HepG2 (cell line): ENCODE results near the gene NFS1. TPM values are rescaled to one million over a fixed set of nuclear protein-coding genes. Genes with fewer than 3 reads are reported as not detected.

Source experiments
- ATAC-seq: fragments of 200-7000 bp; cut with Tn5 transposase; 3 replicates; pipeline ENCODE4 v1.9.1; 2020; ENCODE audit warnings: mild to moderate bottlenecking, moderate library complexity
- BruUV-seq: library from RNA; stranded (reverse); fragments of 400-500 nt; replicated peaks from 2 replicates; lab custom pipeline; 2021; lab: Mats Ljungman, UMichigan
- CTCF ChIA-PET: fragments of 300-600 bp; formaldehyde crosslinking; extraction: SDS; loops from one replicate; lab custom pipeline; 2021; ENCODE audit warnings: low total read pairs, inconsistent platforms, low intra/inter-chr PET ratio; lab: Yijun Ruan, JAX
- POLR2A ChIA-PET: fragments of 350-600 bp; sonication (Branson Sonifier 250); formaldehyde crosslinking; loops from one replicate; lab custom pipeline; 2020; ENCODE audit warnings: antibody characterized with exemption, inconsistent platforms; lab: Yijun Ruan, JAX
- DNase-seq: peaks from one replicate; pipeline ENCODE4 v3.0.0-alpha.2; 2015; ENCODE audit warnings: low spot score
- FAIRE-seq: peaks from 3 replicates; lab custom pipeline; 2011; peaks lifted over from hg19 to GRCh38; lab: Jason Lieb, UNC
- H2AFZ ChIP-seq: one replicate; pipeline ENCODE4 v1.6.1; 2011; ENCODE audit warnings: low read length, inconsistent platforms
- H3K27ac ChIP-seq: fragments of 300-600 bp; 3 replicates; pipeline ENCODE4 v1.8.0; 2011; ENCODE audit warnings: mixed run types, mild to moderate bottlenecking, mixed read lengths, low read length, inconsistent platforms; ENCODE audit not compliant: insufficient read depth; ENCODE audit errors: extremely low read length
- H3K27me3 ChIP-seq, 2 experiments: fragments of 200-600 bp in 1 of 2; 2 replicates in 1 of 2; 3 replicates in 1 of 2; pipeline versions ENCODE4 v1.6.0 to v1.8.0; 2011; ENCODE audit warnings: low read length in 2 of 2, mild to moderate bottlenecking in 2 of 2, moderate library complexity in 2 of 2, inconsistent platforms in 1 of 2; ENCODE audit not compliant: insufficient read depth in 2 of 2, control insufficient read depth in 1 of 2
- H3K36me3 ChIP-seq, 2 experiments: fragments of 200-600 bp in 1 of 2; replicated peaks in 1 of 2; 2 replicates in 1 of 2; 3 replicates in 1 of 2; pipeline versions ENCODE4 v1.5.1 to v1.8.0; 2011; ENCODE audit warnings: low read length in 2 of 2, inconsistent platforms in 1 of 2; ENCODE audit not compliant: insufficient read depth in 2 of 2, control insufficient read depth in 1 of 2
- H3K4me1 ChIP-seq: 2 replicates; pipeline ENCODE4 v1.5.1; 2012; ENCODE audit warnings: low read length, inconsistent platforms; ENCODE audit not compliant: insufficient read depth
- H3K4me2 ChIP-seq: 2 replicates; pipeline ENCODE4 v1.6.0; 2011; ENCODE audit warnings: low read depth, low read length, inconsistent platforms
- H3K4me3 ChIP-seq, 3 experiments: fragments of 200-600 bp in 1 of 3; sonication (generic), shearing (Covaris generic) in 1 of 3; replicated peaks in 1 of 3; 2 replicates each; pipeline ENCODE4 v1.5.1; 2011 to 2016; ENCODE audit warnings: low read length in 3 of 3, inconsistent platforms in 2 of 3, low read depth in 2 of 3, mild to moderate bottlenecking in 2 of 3, control low read depth in 1 of 3, mixed read lengths in 1 of 3; ENCODE audit not compliant: insufficient read depth in 1 of 3
- H3K79me2 ChIP-seq: one replicate; pipeline ENCODE4 v1.6.1; 2011; ENCODE audit warnings: low read length, inconsistent platforms; ENCODE audit not compliant: insufficient read depth
- H3K9ac ChIP-seq: 2 replicates; pipeline ENCODE4 v1.6.0; 2011; ENCODE audit warnings: mild to moderate bottlenecking, low read depth, low read length, inconsistent platforms; ENCODE audit not compliant: insufficient read depth
- H3K9me3 ChIP-seq: 2 replicates; pipeline ENCODE4 v1.5.1; 2012; ENCODE audit warnings: mild to moderate bottlenecking, low read length
- H4K20me1 ChIP-seq: 2 replicates; pipeline ENCODE4 v1.6.0; 2011; ENCODE audit warnings: inconsistent platforms, mild to moderate bottlenecking, low read length, moderate library complexity; ENCODE audit not compliant: insufficient read depth
- POLR2AphosphoS2 ChIP-seq: IDR thresholded peaks from 2 replicates; pipeline ENCODE4 v1.6.1; 2011; ENCODE audit warnings: low read depth, low read length, improper control_type of control experiment
- SNAPC4 ChIP-seq: sonication (generic); formaldehyde crosslinking; IDR thresholded peaks from 2 replicates; pipeline ENCODE4 v1.4.0; 2020; ENCODE audit warnings: mild to moderate bottlenecking, missing genetic modification reagents
- SRSF4 ChIP-seq: fragments of 200-400 bp; formaldehyde crosslinking; IDR thresholded peaks from one replicate; pipeline ENCODE4 v1.6.1; 2018; ENCODE audit warnings: mild to moderate bottlenecking, low read depth, low read length, moderate library complexity; ENCODE audit not compliant: poor library complexity, severe bottlenecking
- ZFP62 ChIP-seq: sonication (generic); formaldehyde crosslinking; IDR thresholded peaks from 2 replicates; pipeline ENCODE4 v1.4.0; 2020; ENCODE audit warnings: missing genetic modification reagents
- ZNF430 ChIP-seq: sonication (generic); formaldehyde crosslinking; IDR thresholded peaks from 2 replicates; pipeline ENCODE4 v1.9.0; 2021; ENCODE audit warnings: mild to moderate bottlenecking, missing genetic modification reagents
- WGBS: methylation state at CpG from one replicate; pipeline ENCODE4 v1.1.6; 2017; ENCODE audit warnings: low lambda C conversion rate; 5-methylcytosine and 5-hydroxymethylcytosine counted together
- in situ Hi-C: cut with HindIII; loops from 2 replicates; pipeline ENCODE4 v1.10.0; 2017; ENCODE audit warnings: low pct_unique_long_range_greater_than_20kb; ENCODE audit not compliant: extremely low pct_ligation_motif_present
- intact Hi-C: fragments of 100-400 bp; cut with micrococcal nuclease; formaldehyde crosslinking; loops from one replicate; pipeline ENCODE4 v1.10.0; 2022; ENCODE audit not compliant: unreplicated experiment
- polyA plus RNA-seq, 8 experiments: library from polyadenylated mRNA; depleted of rRNA in 3 of 8; stranded (reverse) in 7 of 8; unstranded in 1 of 8; fragments of >200 nt; fragmentation: Illumina TruSeq in 4 of 8; extraction: Trizol in 4 of 8; gene quantifications; 2 replicates each; pipeline versions ENCODE4 v1.2.1 to v1.2.3, GENCODE V29; 2011 to 2016; ENCODE audit warnings: low read depth in 4 of 8, missing spikeins in 1 of 8, mixed read lengths in 1 of 8; ENCODE audit not compliant: insufficient read depth in 1 of 8
- total RNA-seq, 5 experiments: library from RNA; depleted of rRNA; stranded (reverse); fragments of >200 nt; fragmentation: Illumina TruSeq; extraction: Trizol; gene quantifications; 2 replicates each; pipeline ENCODE4 v1.2.3, GENCODE V29; 2016; ENCODE audit warnings: low read depth in 1 of 5

The NFS1 gene
- total and polyA plus RNA-seq, 2 of the 13 experiments (the other 11 are each of a cell fraction or from before 2014, with no cell fraction given) = 65.9 to 88.1 TPM

- in situ Hi-C loops = no loop called here
- CTCF ChIA-PET = no interaction called here
- FAIRE-seq (no peak), DNase-seq (no peak), ATAC-seq (no peak)
- 99% methylated on average over 3 of the region's 3 CpGs for WGBS
- POLR2A ChIA-PET = interaction anchor here (0.9 to 2.8 kb wide), 3 partner anchors 11 to 89 kb away, joined by 5 to 13 read pairs (median 6); partner anchors contain the start of genes CPNE1, RBM12 and RBM39
- Histone ChIP-seq H4K20me1 (peaks cover 81% of the 10 kb centered on the region), H3K4me3 (no peak overlapping the region), H2AFZ (no peak overlapping the region), H3K4me2 (no peak overlapping the region), H3K36me3 (peaks cover 26 to 59% of the 10 kb centered on the region in 2 experiments), H3K9ac (no peak overlapping the region), H3K4me1 (peaks cover 16% of the 10 kb centered on the region), H3K27ac (no peak overlapping the region), H3K79me2 (peaks cover 99% of the 10 kb centered on the region), H3K9me3 (peaks cover 3% of the 10 kb centered on the region; the same call in 1 of the 2 replicates), H3K27me3 (no peaks in the 10 kb centered on the region)
- BruUV-seq = no TSS peak
- TF ChIP-seq ZFP62 (CRISPR knock-in tag) = no peak
- TF ChIP-seq ZNF430 (CRISPR knock-in tag) = no peak
- TF ChIP-seq POLR2AphosphoS2 = peak; percentile 66; the same call in 1 of the 2 replicates
- TF ChIP-seq SNAPC4 (CRISPR knock-in tag) = no peak
- TF ChIP-seq SRSF4 = no peak
- intact Hi-C loops = no loop called here
These were observed 45.8 kb downstream of the NFS1 start for GRCh38 chr20:35653430-35653734.
